K562 (cell line): ENCODE data around the gene TMCC2.

Experiments
- BRCA1 ChIP-seq, 2 experiments: fragments of 450-650 bp in 1 of 2; sonication (generic) in 1 of 2; formaldehyde crosslinking in 1 of 2; IDR thresholded peaks; 2 replicates each; pipeline versions ENCODE4 v1.5.0 to v1.6.1; 2017 to 2020; ENCODE audit warnings: mild to moderate bottlenecking in 1 of 2, missing genetic modification reagents in 1 of 2
- ZNF146 ChIP-seq: IDR thresholded peaks from one replicate; pipeline ENCODE4 v1.6.1; 2018; ENCODE audit warnings: missing compliant biosample characterization; ENCODE audit not compliant: unreplicated experiment
- ZNF707 ChIP-seq: fragments of 250-450 bp; sonication (Bioruptor Pico); conservative IDR thresholded peaks from 2 replicates; pipeline ENCODE4 v1.8.0; 2022; ENCODE audit warnings: inconsistent platforms, mild to moderate bottlenecking, moderate library complexity
- TF ChIP-seq, protein P1 (sequence below), 3 experiments: IDR thresholded peaks in 2 of 3; conservative IDR thresholded peaks in 1 of 3; 2 replicates each; pipeline ENCODE4 v1.5.1; 2011 to 2012; ENCODE audit warnings: low read length in 3 of 3, mild to moderate bottlenecking in 3 of 3, control low read depth in 2 of 3, improper control_type of control experiment in 1 of 3, inconsistent platforms in 1 of 3, low read depth in 1 of 3, mixed read lengths in 1 of 3, moderate library complexity in 1 of 3; ENCODE audit not compliant: insufficient read depth in 2 of 3
- TF ChIP-seq, protein P2 (sequence below): fragments of 450-650 bp; IDR thresholded peaks from 2 replicates; pipeline ENCODE4 v1.7.1; 2018; ENCODE audit warnings: mild to moderate bottlenecking, low read depth; ENCODE audit not compliant: partially characterized antibody

DNA sequence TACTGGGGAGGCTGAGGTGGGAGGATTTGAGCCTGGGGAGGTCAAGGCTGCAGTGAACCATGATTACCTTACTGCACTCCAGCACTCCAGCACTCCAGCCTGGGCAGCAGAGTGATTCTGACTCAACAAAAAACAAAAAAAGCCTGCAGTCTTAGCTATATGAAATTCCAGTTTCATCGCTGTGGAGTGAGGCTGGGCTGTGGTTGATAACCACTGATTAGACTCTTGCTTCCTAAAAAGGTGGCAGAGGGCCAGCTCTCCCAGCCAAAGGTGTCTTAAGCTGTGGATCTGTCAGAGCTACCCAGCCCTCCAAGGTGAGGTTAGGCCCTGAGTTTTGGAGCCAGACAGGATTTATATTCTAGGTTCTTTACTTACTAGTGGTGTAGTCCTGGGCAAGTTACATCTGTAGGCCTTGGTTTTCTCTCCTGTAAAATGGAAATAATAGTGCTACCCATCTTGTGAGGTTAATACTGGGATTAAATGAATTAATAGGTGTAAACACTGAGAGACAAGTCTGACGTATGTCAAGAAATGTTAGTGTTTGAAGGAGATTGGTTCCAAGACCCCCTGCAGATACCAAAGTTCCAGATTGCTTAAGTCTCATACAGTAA, 35.9 kb downstream of the TMCC2 start:
- TF ChIP-seq, protein P1, sequence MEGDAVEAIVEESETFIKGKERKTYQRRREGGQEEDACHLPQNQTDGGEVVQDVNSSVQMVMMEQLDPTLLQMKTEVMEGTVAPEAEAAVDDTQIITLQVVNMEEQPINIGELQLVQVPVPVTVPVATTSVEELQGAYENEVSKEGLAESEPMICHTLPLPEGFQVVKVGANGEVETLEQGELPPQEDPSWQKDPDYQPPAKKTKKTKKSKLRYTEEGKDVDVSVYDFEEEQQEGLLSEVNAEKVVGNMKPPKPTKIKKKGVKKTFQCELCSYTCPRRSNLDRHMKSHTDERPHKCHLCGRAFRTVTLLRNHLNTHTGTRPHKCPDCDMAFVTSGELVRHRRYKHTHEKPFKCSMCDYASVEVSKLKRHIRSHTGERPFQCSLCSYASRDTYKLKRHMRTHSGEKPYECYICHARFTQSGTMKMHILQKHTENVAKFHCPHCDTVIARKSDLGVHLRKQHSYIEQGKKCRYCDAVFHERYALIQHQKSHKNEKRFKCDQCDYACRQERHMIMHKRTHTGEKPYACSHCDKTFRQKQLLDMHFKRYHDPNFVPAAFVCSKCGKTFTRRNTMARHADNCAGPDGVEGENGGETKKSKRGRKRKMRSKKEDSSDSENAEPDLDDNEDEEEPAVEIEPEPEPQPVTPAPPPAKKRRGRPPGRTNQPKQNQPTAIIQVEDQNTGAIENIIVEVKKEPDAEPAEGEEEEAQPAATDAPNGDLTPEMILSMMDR (IDR thresholded peaks at IDR 0.05 in 2 of 3, conservative IDR thresholded peaks at IDR 0.05 in 1 of 3; ENCODE audit: insufficient read depth in 2 of 3, low read depth in 1 of 3, low read length in 3 of 3), result no peak; a peak in 1 of 6 replicates
- TF ChIP-seq, protein P2, sequence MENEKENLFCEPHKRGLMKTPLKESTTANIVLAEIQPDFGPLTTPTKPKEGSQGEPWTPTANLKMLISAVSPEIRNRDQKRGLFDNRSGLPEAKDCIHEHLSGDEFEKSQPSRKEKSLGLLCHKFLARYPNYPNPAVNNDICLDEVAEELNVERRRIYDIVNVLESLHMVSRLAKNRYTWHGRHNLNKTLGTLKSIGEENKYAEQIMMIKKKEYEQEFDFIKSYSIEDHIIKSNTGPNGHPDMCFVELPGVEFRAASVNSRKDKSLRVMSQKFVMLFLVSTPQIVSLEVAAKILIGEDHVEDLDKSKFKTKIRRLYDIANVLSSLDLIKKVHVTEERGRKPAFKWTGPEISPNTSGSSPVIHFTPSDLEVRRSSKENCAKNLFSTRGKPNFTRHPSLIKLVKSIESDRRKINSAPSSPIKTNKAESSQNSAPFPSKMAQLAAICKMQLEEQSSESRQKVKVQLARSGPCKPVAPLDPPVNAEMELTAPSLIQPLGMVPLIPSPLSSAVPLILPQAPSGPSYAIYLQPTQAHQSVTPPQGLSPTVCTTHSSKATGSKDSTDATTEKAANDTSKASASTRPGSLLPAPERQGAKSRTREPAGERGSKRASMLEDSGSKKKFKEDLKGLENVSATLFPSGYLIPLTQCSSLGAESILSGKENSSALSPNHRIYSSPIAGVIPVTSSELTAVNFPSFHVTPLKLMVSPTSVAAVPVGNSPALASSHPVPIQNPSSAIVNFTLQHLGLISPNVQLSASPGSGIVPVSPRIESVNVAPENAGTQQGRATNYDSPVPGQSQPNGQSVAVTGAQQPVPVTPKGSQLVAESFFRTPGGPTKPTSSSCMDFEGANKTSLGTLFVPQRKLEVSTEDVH, result no peak
- TF ChIP-seq ZNF146 (CRISPR knock-in tag) (no peak), BRCA1 (IDR thresholded peaks at IDR 0.05) (no peak), BRCA1 (CRISPR knock-in tag; IDR thresholded peaks at IDR 0.05) (no peak), ZNF707 (CRISPR knock-in tag) (no peak)
